SK-N-SH (cell line): ENCODE data around the gene C9orf72. TPM values are rescaled to one million over a fixed set of nuclear protein-coding genes. Genes with fewer than 3 reads are reported as not detected.

Source experiments
- CTCF ChIA-PET: fragments of 300-600, 350-600 bp; formaldehyde crosslinking; extraction: SDS; loops from one replicate; lab custom pipeline; 2021; lab: Yijun Ruan, JAX
- POLR2A ChIA-PET: fragments of 350-600 bp; sonication (Branson Sonifier 250); formaldehyde crosslinking; extraction: SDS; loops from one replicate; lab custom pipeline; 2020; ENCODE audit warnings: antibody characterized with exemption, inconsistent platforms; lab: Yijun Ruan, JAX
- DNase-seq: peaks from one replicate; pipeline ENCODE4 v3.0.0; 2012
- H2AFZ ChIP-seq: fragments of 200-600 bp; sonication (generic); 2 replicates; pipeline ENCODE4 v1.8.1; 2016; ENCODE audit warnings: antibody characterized with exemption, mild to moderate bottlenecking, low read depth
- H3F3A ChIP-seq: fragments of 200-600 bp; sonication (generic); replicated peaks from 2 replicates; pipeline ENCODE3; 2016; ENCODE audit warnings: antibody characterized with exemption, mild to moderate bottlenecking; ENCODE audit not compliant: insufficient read depth
- H3K27ac ChIP-seq, 2 experiments: fragments of 200-500 bp in 1 of 2; fragments of 200-600 bp in 1 of 2; sonication (Bioruptor generic) in 1 of 2; sonication (generic), shearing (Covaris generic) in 1 of 2; 2 replicates each; pipeline versions ENCODE4 v1.5.1 to v1.6.1; 2014 to 2016; ENCODE audit warnings: low read depth in 2 of 2, inconsistent platforms in 1 of 2, low read length in 1 of 2, mild to moderate bottlenecking in 1 of 2, mixed read lengths in 1 of 2
- H3K27me3 ChIP-seq: fragments of 200-600 bp; sonication (generic), shearing (Covaris generic); 2 replicates; pipeline ENCODE4 v1.6.1; 2016; ENCODE audit warnings: mixed run types; ENCODE audit not compliant: insufficient read depth
- H3K36me3 ChIP-seq, 2 experiments: fragments of 200-500 bp in 1 of 2; fragments of 200-600 bp in 1 of 2; sonication (Bioruptor generic) in 1 of 2; sonication (generic) in 1 of 2; replicated peaks in 1 of 2; 2 replicates each; pipeline versions ENCODE3 to v1.5.1; 2014 to 2016; ENCODE audit warnings: low read length in 1 of 2, mild to moderate bottlenecking in 1 of 2; ENCODE audit not compliant: insufficient read depth in 2 of 2, control insufficient read depth in 1 of 2
- H3K4me1 ChIP-seq, 2 experiments: fragments of 200-500 bp in 1 of 2; fragments of 200-600 bp in 1 of 2; sonication (Bioruptor generic) in 1 of 2; sonication (generic), shearing (Covaris generic) in 1 of 2; 2 replicates each; pipeline versions ENCODE4 v1.5.1 to v1.6.1; 2014 to 2016; ENCODE audit warnings: low read depth in 1 of 2, low read length in 1 of 2, mixed run types in 1 of 2; ENCODE audit not compliant: insufficient read depth in 2 of 2, control insufficient read depth in 1 of 2
- H3K4me2 ChIP-seq: fragments of 200-600 bp; sonication (generic), shearing (Covaris generic); 2 replicates; pipeline ENCODE4 v1.6.1; 2017; ENCODE audit warnings: mixed run types
- H3K4me3 ChIP-seq, 2 experiments: fragments of 200-500 bp in 1 of 2; fragments of 200-600 bp in 1 of 2; sonication (Bioruptor generic) in 1 of 2; sonication (generic), shearing (Covaris generic) in 1 of 2; 2 replicates each; pipeline versions ENCODE4 v1.5.1 to v1.8.1; 2014 to 2016; ENCODE audit warnings: low read depth in 2 of 2, inconsistent platforms in 1 of 2, low read length in 1 of 2, mild to moderate bottlenecking in 1 of 2, mixed read lengths in 1 of 2, moderate library complexity in 1 of 2
- H3K79me2 ChIP-seq: fragments of 200-600 bp; sonication (generic); 2 replicates; pipeline ENCODE4 v1.8.1; 2017; ENCODE audit warnings: mild to moderate bottlenecking; ENCODE audit not compliant: insufficient read depth
- H3K9ac ChIP-seq: fragments of 200-600 bp; sonication (generic); 2 replicates; pipeline ENCODE4 v1.6.1; 2017; ENCODE audit warnings: mixed run types
- H3K9me2 ChIP-seq: fragments of 200-600 bp; sonication (generic); 2 replicates; pipeline ENCODE4 v1.6.1; 2017; ENCODE audit warnings: mixed run types
- H3K9me3 ChIP-seq: fragments of 200-600 bp; sonication (generic); 2 replicates; pipeline ENCODE4 v1.6.1; 2017; ENCODE audit warnings: mixed run types, mild to moderate bottlenecking, moderate library complexity
- H4K20me1 ChIP-seq: fragments of 200-600 bp; sonication (generic); 2 replicates; pipeline ENCODE4 v1.6.1; 2017; ENCODE audit warnings: mild to moderate bottlenecking, mixed run types; ENCODE audit not compliant: insufficient read depth
- CTCF ChIP-seq: fragments of 200-600 bp; sonication (generic); IDR thresholded peaks from 2 replicates; pipeline ENCODE4 v1.6.1; 2017; ENCODE audit warnings: antibody characterized with exemption, mild to moderate bottlenecking, moderate library complexity
- ELF1 ChIP-seq: IDR thresholded peaks from 2 replicates; pipeline ENCODE4 v1.4.0; 2012
- FOXJ3 ChIP-seq: sonication (generic); formaldehyde crosslinking; IDR thresholded peaks from 2 replicates; pipeline ENCODE4 v1.5.1; 2020; ENCODE audit warnings: mild to moderate bottlenecking, missing genetic modification reagents
- FOXM1 ChIP-seq: IDR thresholded peaks from 2 replicates; pipeline ENCODE4 v1.4.0; 2012; ENCODE audit warnings: low read depth, mild to moderate bottlenecking
- JUND ChIP-seq: IDR thresholded peaks from 2 replicates; pipeline ENCODE4 v1.4.0; 2012
- MEF2A ChIP-seq: IDR thresholded peaks from 2 replicates; pipeline ENCODE4 v1.4.0; 2012; ENCODE audit warnings: low read depth, borderline replicate concordance
- NRF1 ChIP-seq: IDR thresholded peaks from 2 replicates; pipeline ENCODE4 v1.6.1; 2012; ENCODE audit warnings: low read depth, mild to moderate bottlenecking, low read length
- PBX3 ChIP-seq: IDR thresholded peaks from 2 replicates; pipeline ENCODE4; 2012
- RCOR1 ChIP-seq: fragments of 150-350 bp; IDR thresholded peaks from 2 replicates; pipeline ENCODE4 v1.6.1; 2017; ENCODE audit warnings: antibody characterized with exemption, low read length
- REST ChIP-seq: IDR thresholded peaks from 2 replicates; pipeline ENCODE4 v1.6.1; 2012; ENCODE audit warnings: mild to moderate bottlenecking, low read depth, low read length, moderate library complexity
- YY1 ChIP-seq: IDR thresholded peaks from 2 replicates; pipeline ENCODE4 v1.4.0; 2012; ENCODE audit warnings: low read depth, mild to moderate bottlenecking
- WGBS: methylation state at CpG from one replicate; pipeline ENCODE4 v1.1.6; 2017; ENCODE audit warnings: low lambda C conversion rate; 5-methylcytosine and 5-hydroxymethylcytosine counted together
- polyA plus RNA-seq, 3 experiments: library from polyadenylated mRNA; depleted of rRNA; stranded (reverse); fragments of >200 nt; gene quantifications; 2 replicates each; pipeline ENCODE4 v1.2.3, GENCODE V29; 2012

Gene C9orf72
- polyA plus RNA-seq, 1 of the 3 experiments (the other 2 are of a cell fraction): 4.0 TPM

GRCh38 chr9:27599870-27600238, 26.6 kb upstream of the C9orf72 start:
- no peak for TF ChIP-seq ELF1
- no peak for TF ChIP-seq NRF1
- TF ChIP-seq PBX3: no peak
- no peak for TF ChIP-seq FOXM1
- TF ChIP-seq REST: no peak
- no peak for TF ChIP-seq RCOR1
- no peak for TF ChIP-seq JUND
- TF ChIP-seq CTCF: no peak
- TF ChIP-seq YY1: no peak
- ChIA-PET POLR2A (no interaction called here), CTCF (interaction anchor here (0.9 kb wide), 1 partner anchor 15 kb away, joined by 3 read pairs; no protein-coding TSS in a partner anchor)
- no peak for DNase-seq
- H3K9me2 ChIP-seq: no peaks in the 10 kb centered on the region
- H3K9me3 ChIP-seq: no peaks in the 10 kb centered on the region
- no peaks in the 10 kb centered on the region for H3K79me2 ChIP-seq
- peaks cover 0 to 6% of the 10 kb centered on the region in 2 experiments; a peak in 2 of 4 replicates for H3K4me1 ChIP-seq
- no peak overlapping the region for H3K4me2 ChIP-seq
- H3K9ac ChIP-seq: no peak overlapping the region
- no peak overlapping the region for H2AFZ ChIP-seq
- H3K27ac ChIP-seq: no peak overlapping the region
- H3K4me3 ChIP-seq: no peak overlapping the region
- H3F3A ChIP-seq: no peaks in the 10 kb centered on the region
- no peaks in the 10 kb centered on the region for H3K27me3 ChIP-seq
- H4K20me1 ChIP-seq: no peaks in the 10 kb centered on the region
- no peaks in the 10 kb centered on the region for H3K36me3 ChIP-seq
- 77% methylated on average over 2 of the region's 2 CpGs for WGBS

GRCh38 chr9:27599102-27599869, 26.0 kb upstream of the C9orf72 start:
- Histone ChIP-seq H3K9ac (no peak overlapping the region), H3K79me2 (no peaks in the 10 kb centered on the region), H3K4me2 (no peak overlapping the region), H4K20me1 (no peaks in the 10 kb centered on the region), H2AFZ (no peak overlapping the region), H3K9me2 (no peaks in the 10 kb centered on the region), H3K9me3 (no peaks in the 10 kb centered on the region), H3K27me3 (no peaks in the 10 kb centered on the region), H3F3A (no peaks in the 10 kb centered on the region), H3K4me3 (no peak overlapping the region), H3K4me1 (peaks cover 0 to 6% of the 10 kb centered on the region in 2 experiments; a peak in 2 of 4 replicates), H3K36me3 (no peaks in the 10 kb centered on the region), H3K27ac (no peak overlapping the region)
- POLR2A ChIA-PET: interaction anchor here (0.7 kb wide), 1 partner anchor 1036 kb away, joined by 3 read pairs; no protein-coding TSS in a partner anchor
- DNase-seq: no peak
- TF ChIP-seq MEF2A (no peak), FOXJ3 (no peak)
- CTCF ChIA-PET: interaction anchor here (0.9 kb wide), 2 partner anchors 14 to 16 kb away, joined by 3 read pairs; no protein-coding TSS in a partner anchor
- WGBS: 60% methylated on average over 6 of the region's 6 CpGs
